ENCODE measurements around the gene AIF1L.

AIF1L gene

GRCh38 chr9:131092030-131092429 lies 4.3 kb upstream of the AIF1L start:
- Histone ChIP-seq H3K9me2 (replicated peaks; ENCODE audit: insufficient read depth, low read length) (no peaks in the 10 kb centered on the region), H3F3A (ENCODE audit: insufficient read depth) (no peaks in the 10 kb centered on the region), H3K9ac (ENCODE audit: low read length) (no peak overlapping the region), H3K36me3 (ENCODE audit: low read length) (no peaks in the 10 kb centered on the region), H4K20me1 (ENCODE audit: low read depth, low read length) (no peaks in the 10 kb centered on the region), H2AFZ (ENCODE audit: low read depth, low read length, severe bottlenecking) (no peak overlapping the region), H3K4me2 (ENCODE audit: low read depth, low read length, poor library complexity, severe bottlenecking) (no peak overlapping the region), H3K27ac (ENCODE audit: low read depth, low read length) (no peak overlapping the region), H3K79me2 (ENCODE audit: insufficient read depth, low read length) (no peaks in the 10 kb centered on the region), H3K4me3 (ENCODE audit: insufficient read depth, low read length, poor library complexity, severe bottlenecking) (no peak overlapping the region), H3K27me3 (ENCODE audit: low read length) (no peaks in the 10 kb centered on the region), H3K9me3 (ENCODE audit: insufficient read depth, low read length) (no peaks in the 10 kb centered on the region)
- no peak for TF ChIP-seq EZH2phosphoT487 (conservative IDR thresholded peaks at IDR 0.05; ENCODE audit: low read length)
- no peak for TF ChIP-seq CTCF (IDR thresholded peaks at IDR 0.05; ENCODE audit: insufficient read depth, low read length, poor library complexity, severe bottlenecking)

GRCh38 chr9:131092548-131093440 lies 3.5 kb upstream of the AIF1L start:
- Histone ChIP-seq H3K9ac (ENCODE audit: low read length) (no peak overlapping the region), H3K9me2 (replicated peaks; ENCODE audit: insufficient read depth, low read length) (no peaks in the 10 kb centered on the region), H3K27ac (ENCODE audit: low read depth, low read length) (no peak overlapping the region), H2AFZ (ENCODE audit: low read depth, low read length, severe bottlenecking) (no peak overlapping the region), H3K4me2 (ENCODE audit: low read depth, low read length, poor library complexity, severe bottlenecking) (no peak overlapping the region), H4K20me1 (ENCODE audit: low read depth, low read length) (no peaks in the 10 kb centered on the region), H3K27me3 (ENCODE audit: low read length) (no peaks in the 10 kb centered on the region), H3F3A (ENCODE audit: insufficient read depth) (no peaks in the 10 kb centered on the region), H3K9me3 (ENCODE audit: insufficient read depth, low read length) (no peaks in the 10 kb centered on the region), H3K79me2 (ENCODE audit: insufficient read depth, low read length) (no peaks in the 10 kb centered on the region), H3K4me3 (ENCODE audit: insufficient read depth, low read length, poor library complexity, severe bottlenecking) (no peak overlapping the region), H3K36me3 (ENCODE audit: low read length) (no peaks in the 10 kb centered on the region)
- TF ChIP-seq CTCF (IDR thresholded peaks at IDR 0.05; ENCODE audit: insufficient read depth, low read length, poor library complexity, severe bottlenecking) (no peak), EZH2phosphoT487 (conservative IDR thresholded peaks at IDR 0.05; ENCODE audit: low read length) (no peak)

- Histone ChIP-seq H3K4me3 (ENCODE audit: insufficient read depth, low read length, poor library complexity, severe bottlenecking) (no peak overlapping the region), H3K9me3 (ENCODE audit: insufficient read depth, low read length) (no peaks in the 10 kb centered on the region), H3K9ac (ENCODE audit: low read length) (no peak overlapping the region), H3K27ac (ENCODE audit: low read depth, low read length) (no peak overlapping the region), H3K36me3 (ENCODE audit: low read length) (no peaks in the 10 kb centered on the region), H2AFZ (ENCODE audit: low read depth, low read length, severe bottlenecking) (no peak overlapping the region), H4K20me1 (ENCODE audit: low read depth, low read length) (no peaks in the 10 kb centered on the region), H3K9me2 (replicated peaks; ENCODE audit: insufficient read depth, low read length) (no peaks in the 10 kb centered on the region), H3K4me2 (ENCODE audit: low read depth, low read length, poor library complexity, severe bottlenecking) (no peak overlapping the region), H3K79me2 (ENCODE audit: insufficient read depth, low read length) (no peaks in the 10 kb centered on the region), H3K27me3 (ENCODE audit: low read length) (no peaks in the 10 kb centered on the region), H3F3A (ENCODE audit: insufficient read depth) (no peaks in the 10 kb centered on the region)
- TF ChIP-seq CTCF (IDR thresholded peaks at IDR 0.05; ENCODE audit: insufficient read depth, low read length, poor library complexity, severe bottlenecking), result no peak
- TF ChIP-seq EZH2phosphoT487 (conservative IDR thresholded peaks at IDR 0.05; ENCODE audit: low read length), result no peak
Measured at GRCh38 chr9:131094015-131094414, 2.3 kb upstream of the AIF1L start.
